GM21423 (cell line): ENCODE data around the gene COL5A1.

ENCODE experiments used
- ATAC-seq: cut with Tn5 transposase; IDR thresholded peaks from one replicate; pipeline ENCODE4 v1.9.1; 2021; ENCODE audit warnings: mild to moderate bottlenecking, moderate library complexity; ENCODE audit not compliant: unreplicated experiment

The COL5A1 gene

GRCh38 chr9:134808447-134808792 is 166.8 kb downstream of the COL5A1 start:
- no peak for ATAC-seq

- ATAC-seq = no peak
Observed at GRCh38 chr9:134809292-134809691, 167.7 kb downstream of the COL5A1 start.

- no peak for ATAC-seq
Observed at GRCh38 chr9:134809826-134810225, 168.2 kb downstream of the COL5A1 start.

GRCh38 chr9:134811079-134811672 is 169.6 kb downstream of the COL5A1 start:
- ATAC-seq = no peak

DNA sequence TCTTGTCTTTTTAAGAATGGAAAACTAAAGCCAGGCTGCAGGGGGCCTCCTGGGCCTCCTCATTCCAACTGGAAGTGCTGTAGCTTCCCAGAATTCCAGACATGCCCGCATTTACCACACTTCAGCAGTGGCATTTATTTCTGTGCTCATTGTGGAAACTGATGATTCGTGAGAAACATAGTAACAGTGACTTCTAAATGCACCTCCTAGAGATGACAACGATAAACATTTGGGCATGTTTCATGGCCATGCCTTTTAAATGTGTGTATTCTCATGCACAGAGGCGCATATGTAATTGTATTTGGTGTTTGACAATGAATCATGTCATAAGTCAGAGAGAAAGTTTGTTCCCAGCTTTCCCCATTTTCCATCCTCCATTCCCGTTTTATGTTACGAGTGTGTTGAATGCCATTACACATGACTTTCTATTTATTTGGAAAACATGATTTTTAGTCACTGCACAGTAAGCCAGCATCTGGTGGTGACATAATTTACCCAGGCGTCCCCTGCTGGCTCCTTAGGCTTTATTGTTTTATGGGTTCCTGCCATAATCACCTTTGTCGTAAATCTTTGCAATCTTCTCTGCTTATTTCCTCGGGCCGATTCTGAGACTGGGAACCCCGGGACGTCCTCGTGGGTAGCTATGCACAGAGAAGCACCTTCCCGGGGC is 170.2 kb downstream of the COL5A1 start:
- ATAC-seq = no peak

GRCh38 chr9:134812343-134812673 is 170.7 kb downstream of the COL5A1 start:
- ATAC-seq = no peak

- no peak for ATAC-seq
Observed at GRCh38 chr9:134813841-134814240, 172.2 kb downstream of the COL5A1 start.

- ATAC-seq = no peak
Observed at GRCh38 chr9:134814598-134815215, 173.1 kb downstream of the COL5A1 start.

DNA sequence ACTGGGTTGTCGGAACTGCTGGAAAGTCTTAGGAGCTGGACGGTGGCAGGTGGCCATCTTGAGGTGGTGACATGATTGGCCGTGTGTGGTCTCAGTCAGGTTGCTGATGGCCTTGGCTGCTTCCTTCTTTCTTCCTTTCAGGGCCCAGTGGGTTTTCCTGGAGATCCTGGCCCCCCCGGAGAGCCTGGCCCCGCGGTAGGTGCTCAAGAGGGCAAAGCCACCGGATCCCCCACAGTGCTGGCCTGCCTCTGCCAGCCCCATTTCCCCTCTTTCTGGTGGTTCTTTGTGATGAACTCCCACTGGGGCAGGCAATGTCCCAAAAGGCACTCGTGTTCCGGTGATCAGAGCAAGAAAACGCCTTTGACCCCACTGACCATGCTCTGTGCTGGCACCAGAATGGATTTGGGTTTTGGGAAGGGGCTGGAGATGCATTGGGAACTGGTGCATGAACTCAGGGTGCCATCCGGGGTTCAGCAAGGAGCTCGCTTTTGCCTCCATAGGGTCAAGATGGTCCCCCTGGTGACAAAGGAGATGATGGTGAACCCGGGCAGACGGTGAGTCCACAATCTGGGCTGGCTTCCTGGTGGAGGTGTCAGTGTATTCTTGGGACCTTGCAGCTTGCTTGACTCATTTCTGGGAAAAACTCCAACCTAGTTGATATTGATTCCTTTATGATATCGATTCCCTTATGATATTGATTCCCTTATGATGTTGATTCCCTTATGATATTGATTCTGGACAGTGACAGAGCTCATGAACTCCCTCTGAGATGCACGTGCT is 174.0 kb downstream of the COL5A1 start:
- ATAC-seq = no peak

- no peak for ATAC-seq
Observed at GRCh38 chr9:134816264-134816663, 174.7 kb downstream of the COL5A1 start.

GRCh38 chr9:134818000-134818568 is 176.5 kb downstream of the COL5A1 start:
- ATAC-seq = no peak

GRCh38 chr9:134818591-134818990 is 177.0 kb downstream of the COL5A1 start:
- no peak for ATAC-seq

- ATAC-seq = no peak
Observed at GRCh38 chr9:134820901-134821300, 179.3 kb downstream of the COL5A1 start.

GRCh38 chr9:134822541-134822940 is 180.9 kb downstream of the COL5A1 start:
- ATAC-seq = no peak

- no peak for ATAC-seq
Observed at GRCh38 chr9:134823623-134824022, 182.0 kb downstream of the COL5A1 start.

GRCh38 chr9:134824583-134824982 is 183.0 kb downstream of the COL5A1 start:
- no peak for ATAC-seq

DNA sequence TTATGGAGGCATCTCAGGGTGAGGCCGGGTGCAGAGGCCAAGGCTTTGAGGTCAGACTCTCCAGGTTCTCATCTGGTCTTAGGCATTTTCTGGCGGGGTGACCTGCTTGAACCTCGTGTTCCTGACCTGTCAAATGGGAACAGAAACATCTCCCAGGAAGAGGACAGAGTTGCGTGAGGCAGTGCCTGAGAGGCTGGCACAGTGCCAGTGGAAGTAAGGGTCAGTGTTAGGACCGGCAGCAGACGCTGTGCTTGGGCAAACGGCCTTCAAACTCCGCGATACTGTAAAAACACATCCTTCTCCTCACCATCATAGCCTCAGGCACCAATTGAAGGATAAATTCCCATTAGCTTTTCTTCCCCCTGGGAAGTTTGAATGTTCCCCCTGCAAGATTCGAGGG is 183.4 kb downstream of the COL5A1 start:
- ATAC-seq = no peak

GRCh38 chr9:134826336-134827285 is 185.0 kb downstream of the COL5A1 start:
- ATAC-seq = no peak

GRCh38 chr9:134827559-134827958 is 186.0 kb downstream of the COL5A1 start:
- ATAC-seq = no peak

GRCh38 chr9:134827993-134828392 is 186.4 kb downstream of the COL5A1 start:
- ATAC-seq = no peak
